Measurements from ENCODE around the gene MDFI.

The MDFI gene

DNA sequence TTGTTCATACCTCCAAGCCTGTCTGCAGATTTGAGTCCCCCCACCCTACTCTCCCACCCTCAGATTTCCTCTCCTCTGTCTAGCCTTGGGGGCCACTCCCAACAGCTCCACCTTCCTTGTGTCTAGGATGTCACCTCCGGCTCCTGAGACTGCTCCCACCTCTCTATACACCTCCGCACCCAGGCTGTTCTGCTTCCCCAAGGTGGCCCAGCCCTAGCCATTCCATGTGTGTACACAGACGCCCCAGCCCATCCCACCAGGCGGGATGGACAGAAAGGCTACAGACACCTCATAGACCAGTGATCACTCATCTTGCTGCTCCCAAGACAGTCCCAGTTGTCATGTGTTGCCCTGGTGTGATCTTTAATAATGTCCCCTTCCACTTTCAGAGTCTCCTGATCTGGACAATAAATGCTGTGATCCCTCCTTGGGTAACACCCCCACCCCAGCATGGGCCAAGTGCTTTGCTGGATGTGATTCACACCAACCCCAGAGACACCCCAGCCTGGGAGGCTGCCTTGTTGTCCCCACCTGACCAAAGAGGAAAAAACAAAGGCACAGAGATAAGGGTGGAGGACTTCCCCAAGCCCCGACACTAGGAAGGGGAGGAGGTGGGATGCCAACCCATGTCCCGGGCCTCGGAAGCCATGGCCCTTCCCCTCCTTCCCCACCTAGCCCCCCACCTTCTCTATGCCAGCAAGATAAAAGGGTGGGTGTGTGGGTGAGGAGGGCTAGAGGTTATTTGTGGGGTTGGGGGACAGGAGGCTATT, 36.1 kb downstream of the MDFI start:
- no peak for DNase-seq

DNA sequence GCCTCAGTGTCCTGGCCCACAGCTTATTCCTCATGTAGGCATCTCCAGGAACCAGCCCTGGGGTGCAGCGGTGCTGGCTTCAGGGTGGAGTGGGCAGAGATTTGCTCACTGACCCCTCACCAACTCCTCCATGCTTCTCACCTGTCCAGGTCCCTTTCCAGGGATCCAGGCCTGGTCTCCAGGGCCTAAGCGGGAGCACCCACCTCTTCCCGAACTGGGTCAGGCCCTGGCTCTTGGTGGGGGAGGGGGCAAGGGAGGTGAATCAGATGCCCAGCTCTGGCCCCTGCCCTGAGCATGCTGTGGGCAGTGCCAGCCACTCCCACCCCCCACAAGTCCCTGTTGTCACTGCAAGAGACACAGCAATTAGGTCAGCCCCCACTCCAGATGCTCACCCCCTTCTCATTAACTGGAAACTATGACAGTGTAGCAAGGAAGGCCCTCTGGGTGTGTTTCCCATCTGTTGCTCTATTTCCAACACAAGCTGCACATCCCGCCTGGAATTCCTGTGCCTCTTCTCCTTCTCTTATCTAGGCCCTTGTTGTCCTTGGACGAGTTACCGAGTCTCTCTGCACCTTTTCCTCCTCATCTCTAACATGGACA, 37.0 kb downstream of the MDFI start:
- DNase-seq = no peak

DNA sequence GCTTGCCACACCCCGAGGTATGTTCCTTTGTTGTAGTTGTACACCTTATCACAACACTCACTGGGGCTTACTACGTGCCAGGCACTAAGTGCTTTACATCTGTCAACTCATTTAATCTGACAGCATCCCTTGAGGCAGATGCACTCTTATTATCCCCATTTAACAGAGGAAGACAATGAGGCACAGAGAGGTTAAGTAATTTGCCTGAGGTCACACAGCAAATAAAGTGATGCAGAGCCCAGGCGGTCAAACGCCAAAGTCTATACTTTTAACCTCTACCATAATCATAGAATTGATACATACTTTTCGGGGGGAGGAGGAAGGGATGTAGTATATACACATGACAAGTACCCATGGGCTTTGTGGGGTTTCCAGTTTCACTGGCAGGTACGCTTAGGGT, 37.7 kb downstream of the MDFI start:
- no peak for DNase-seq

DNA sequence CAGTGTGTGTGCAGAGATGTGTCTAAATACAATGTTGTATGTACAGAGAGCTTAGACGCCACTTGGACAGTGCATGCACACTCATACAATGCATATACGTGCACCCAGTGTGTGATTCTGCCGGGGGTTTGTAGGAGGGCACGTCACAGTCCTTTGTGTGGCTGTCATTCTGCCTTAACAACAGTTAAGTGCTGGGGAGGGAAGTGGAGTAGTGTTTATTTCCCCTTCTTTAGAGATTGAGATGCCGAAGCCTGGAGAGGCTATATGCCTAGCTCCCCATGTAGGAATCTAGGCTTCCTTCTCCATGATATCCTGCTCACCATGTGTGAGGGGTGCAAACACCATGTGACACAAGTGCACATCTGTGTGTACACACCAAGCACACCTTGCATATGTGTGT, 38.2 kb downstream of the MDFI start:
- DNase-seq = no peak

DNA sequence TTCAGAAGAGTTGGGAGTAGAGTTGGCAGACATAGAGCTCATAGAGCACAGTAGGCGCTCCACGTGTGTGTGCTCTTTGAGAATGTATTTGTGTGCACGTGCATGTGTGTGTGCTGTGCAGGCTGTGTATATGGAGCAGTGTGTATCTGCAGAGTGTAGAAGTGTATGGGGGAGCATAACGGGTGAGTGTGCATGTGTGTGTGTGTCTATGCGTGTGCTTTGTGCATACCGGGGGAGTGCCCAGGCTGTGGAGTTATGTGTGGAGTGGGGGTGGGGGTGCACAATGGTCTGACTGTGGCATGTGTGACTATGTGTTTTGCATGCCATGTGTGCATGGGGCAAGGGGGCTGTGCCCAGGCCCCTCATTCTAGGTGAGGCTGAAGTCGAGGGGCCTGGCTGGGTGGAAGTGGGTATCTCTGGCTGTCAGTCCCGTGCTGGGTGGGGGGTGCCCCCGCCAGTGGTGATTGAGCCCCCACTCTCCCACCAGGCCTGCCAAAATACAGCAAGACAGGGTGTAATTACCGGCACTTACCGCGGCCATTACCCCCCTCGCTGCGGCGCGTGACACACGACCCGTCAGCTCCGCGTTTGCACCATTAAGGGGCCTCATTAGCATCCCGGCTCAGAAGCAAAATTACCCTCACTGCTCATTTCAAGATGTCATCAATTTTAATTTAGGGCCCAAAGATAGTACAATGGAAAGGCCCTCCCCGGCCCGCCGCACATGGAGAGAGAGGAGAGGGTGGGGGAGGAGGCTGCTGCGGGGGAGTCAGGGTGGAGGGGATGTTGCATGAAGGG, 39.1 kb downstream of the MDFI start:
- DNase-seq = no peak

DNA sequence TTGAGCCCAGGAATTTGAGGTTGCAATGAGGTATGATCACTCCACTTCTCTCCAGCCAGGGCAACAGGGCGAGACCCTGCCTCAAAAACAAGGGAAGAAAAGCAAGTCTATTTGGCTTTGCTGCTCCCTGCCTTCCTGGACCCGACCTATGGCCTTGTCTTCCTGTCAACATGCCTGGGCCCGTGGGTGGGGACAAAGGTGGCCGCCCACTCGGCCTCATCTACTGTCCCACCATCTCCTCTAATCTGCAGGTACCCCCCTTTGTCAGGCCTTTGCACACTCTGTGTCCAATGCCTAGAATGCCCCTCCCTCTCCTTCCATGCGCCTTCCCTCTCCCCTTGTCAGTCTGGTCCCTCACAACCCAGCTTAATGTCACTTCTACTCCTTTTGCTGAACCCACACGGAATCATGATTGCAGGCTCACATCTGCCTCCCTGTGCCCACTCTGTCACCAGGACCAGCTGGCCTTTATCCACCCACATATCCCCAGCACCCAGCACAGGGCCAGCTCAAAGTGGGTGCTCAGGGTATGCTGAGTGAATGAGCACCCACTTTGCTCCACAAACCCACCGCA, 40.3 kb downstream of the MDFI start:
- DNase-seq = no peak

DNA sequence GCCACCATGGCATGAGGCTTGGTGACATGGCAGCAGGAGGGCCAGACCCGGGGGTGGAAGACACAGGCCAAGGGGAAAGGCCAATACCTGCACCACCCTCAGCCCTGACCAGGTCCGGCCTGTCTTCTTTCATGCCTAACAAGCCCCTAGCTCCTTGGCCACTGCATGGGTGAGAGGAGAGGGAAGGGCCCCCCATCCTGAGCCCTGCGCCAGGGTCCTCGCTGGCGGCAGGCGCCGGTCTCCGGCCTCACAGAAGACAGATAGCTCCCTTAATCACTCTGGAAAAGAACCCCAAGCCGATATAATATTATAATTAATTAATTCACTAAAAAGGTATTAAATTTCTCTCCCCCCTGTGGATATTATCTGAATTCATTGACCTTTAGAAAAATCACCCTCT, 41.4 kb downstream of the MDFI start:
- no peak for DNase-seq

DNA sequence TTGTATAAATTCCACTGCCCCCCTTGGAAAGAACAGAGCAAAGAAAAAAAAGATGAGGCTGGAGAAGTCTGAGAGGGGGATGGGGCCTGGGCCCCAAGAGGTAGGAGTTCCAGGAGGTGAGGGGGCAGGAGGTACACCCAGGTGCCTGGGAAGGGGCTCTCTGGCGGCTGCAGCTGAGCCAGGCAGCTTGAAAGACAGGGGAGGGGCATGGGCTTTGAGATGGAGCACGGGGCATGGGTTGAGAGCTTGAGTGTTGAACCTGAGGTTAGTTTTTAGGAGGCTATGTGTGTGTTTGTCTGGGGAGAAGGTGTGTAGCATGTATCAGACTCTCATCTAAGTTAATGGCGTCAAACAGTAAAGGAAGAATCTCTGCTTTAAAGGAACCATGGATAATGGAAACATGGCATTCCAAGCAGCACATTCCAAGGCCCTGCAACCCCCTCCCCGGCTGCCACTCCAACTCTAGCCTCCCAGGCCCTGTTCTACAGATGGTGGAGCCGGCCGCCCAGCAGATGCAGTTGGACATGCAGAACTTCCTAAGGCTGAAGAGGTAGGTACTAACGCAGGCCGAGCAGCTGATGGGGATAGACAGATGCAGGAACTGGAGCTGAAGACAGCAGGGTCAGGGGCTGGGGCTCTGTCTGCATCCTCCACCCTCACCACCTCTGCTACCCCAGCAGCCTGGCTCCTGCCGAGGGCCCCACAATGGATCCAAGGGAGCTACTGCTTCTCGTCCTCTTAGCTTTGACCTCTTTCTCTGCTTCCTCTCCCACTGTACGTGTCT, 42.1 kb downstream of the MDFI start:
- no peak for DNase-seq

DNA sequence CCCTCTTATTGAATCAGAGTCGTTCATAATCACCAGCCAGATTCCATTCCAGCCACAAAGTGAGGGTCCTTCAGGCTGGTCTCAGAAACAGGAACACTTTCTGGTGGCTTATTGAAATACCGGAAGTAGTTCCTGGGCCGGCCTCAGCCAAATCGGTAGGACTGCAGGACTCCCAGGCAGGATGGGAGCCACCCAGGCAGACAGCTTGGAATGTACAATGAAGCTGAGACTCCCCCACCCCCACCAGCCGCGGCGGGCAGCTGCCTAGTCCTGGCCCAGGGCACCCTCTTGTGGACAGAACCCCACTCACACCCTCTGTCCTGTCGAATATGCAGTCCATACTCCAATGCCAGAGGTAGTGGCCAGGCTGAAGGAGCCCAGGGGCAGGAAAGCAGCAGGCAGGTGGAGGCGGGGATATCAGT, 43.8 kb downstream of the MDFI start:
- peak; percentile 75 for DNase-seq

DNA sequence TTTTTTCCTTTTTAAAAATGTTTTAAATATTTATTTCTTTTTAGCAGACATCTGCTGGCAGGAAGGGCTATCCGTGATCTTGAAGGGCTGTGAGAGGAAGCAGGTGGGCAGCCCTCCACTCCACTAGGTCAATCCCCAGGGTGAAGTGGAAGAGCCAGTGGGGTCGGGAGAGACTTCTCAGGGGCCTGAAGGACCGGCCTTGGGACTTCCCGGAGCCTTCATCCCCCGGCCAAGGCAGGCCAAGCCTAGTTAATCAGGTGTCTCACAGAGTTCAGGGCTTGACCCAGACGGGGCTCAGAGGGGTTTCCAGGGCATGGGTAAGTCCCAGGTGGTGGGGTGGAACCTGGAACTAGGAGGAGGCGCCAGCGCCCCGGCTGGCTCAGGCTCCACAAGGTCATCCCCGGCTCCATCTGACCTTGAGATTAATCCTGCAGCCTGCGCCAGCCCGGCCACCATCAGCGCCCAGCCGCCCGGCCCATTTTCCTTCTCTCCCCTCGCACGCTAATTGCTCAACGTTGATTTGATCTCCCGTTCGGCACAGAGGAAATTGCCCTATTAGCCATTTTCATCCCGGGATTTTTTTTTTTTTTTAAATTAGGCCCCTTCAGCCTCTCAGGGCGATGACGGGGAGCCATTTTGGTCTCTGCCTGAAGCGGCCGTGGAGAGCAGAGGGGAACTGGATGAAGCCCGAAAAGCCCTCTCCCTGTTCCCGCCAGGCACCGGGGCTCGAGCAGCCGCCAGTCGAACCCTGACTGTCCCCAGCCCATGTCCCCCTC, 44.4 kb downstream of the MDFI start:
- peak; percentile 11 for DNase-seq

DNA sequence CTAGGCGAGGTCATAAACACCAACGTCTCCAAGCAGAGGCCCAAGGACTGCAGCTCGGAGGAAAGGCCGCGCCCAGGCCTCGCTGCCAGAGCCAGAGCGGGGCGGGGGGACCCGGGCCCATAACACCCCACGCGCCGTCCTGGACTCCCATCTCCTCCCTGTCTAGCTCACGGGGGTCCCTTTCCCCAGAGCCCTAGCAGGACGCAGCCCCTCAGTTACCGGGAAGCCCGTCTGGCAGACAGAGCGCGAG, 44.9 kb downstream of the MDFI start:
- no peak for DNase-seq

DNA sequence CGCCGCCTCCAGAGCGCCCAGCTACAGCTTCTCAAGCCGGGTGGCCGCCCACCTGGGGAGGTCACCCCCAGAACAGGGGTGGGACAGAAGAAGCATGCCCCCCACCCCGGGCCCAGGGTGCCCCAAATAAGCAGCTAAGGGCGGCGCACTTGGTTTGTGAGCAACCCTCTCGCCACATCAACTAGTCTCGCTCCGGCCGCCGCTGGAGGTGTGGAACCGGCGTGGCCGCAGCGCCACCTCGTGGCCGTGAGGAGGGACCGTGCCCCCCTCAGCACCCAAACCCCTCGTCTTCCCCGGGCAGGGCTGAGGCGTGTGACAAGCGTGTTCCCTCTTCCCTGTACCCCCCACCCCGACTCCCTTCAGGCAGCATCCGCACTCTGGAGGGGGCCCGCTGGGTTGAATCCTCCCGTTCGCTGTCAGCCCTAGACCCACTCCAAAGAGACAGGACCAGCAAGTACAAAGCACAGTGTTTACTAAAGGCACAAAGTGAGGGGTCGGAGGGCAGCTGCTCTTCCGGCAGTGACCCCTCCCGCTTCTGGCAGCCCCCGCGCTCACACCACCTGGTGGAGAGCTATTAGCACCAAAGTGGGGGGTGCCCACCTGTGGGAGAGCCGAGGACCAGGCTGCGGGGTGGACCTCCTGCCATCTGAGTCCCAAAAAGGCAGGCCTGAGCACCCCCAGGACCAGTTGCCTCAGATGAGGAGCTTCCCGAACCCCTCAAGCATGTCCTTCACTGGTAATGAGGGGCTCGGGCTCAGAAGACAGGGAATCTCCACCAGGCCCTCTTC, 45.4 kb downstream of the MDFI start:
- DNase-seq = peak; percentile 83

DNA sequence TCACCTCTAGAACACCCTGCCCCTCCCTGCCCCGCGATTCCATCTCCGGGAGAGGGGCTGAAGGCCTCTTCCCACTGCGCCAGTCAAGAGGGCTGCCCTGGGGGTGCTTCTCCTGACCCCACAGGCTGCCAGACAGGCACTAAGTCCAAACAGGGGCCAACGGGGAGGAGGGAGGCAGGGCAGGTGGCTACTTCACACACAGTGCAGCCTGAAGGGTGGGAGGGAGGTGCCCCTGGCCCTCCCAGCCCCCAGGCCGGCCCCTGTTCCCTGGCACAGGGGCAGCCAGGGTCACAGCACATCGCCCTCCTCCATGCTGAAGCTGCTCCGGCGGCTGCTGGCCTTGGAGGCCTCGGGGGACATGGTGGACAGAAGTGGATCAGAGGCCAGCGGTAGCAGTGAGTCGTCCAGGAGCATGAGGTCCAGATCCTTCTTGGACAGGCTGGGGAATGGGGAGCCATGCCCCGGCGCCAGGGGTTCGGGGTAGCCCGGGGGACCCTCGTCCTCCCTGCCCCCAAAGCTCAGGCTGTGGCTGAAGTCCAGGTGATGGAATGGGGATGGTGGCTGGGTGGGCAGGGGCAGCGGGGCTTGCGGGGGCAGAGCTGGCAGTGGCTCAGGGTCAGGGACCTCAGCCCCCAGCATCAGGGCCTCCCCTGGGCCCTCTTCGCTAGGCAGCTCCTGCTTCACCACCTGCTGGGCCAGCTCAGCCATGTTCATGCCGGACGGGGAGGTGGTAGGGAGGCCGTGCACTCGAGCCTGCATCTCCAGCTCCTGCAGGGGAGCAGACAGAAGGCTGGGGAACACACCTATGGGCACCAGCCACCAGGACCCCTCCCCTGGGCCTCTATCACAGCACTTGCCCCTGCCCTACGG, 46.3 kb downstream of the MDFI start:
- no peak for DNase-seq

DNA sequence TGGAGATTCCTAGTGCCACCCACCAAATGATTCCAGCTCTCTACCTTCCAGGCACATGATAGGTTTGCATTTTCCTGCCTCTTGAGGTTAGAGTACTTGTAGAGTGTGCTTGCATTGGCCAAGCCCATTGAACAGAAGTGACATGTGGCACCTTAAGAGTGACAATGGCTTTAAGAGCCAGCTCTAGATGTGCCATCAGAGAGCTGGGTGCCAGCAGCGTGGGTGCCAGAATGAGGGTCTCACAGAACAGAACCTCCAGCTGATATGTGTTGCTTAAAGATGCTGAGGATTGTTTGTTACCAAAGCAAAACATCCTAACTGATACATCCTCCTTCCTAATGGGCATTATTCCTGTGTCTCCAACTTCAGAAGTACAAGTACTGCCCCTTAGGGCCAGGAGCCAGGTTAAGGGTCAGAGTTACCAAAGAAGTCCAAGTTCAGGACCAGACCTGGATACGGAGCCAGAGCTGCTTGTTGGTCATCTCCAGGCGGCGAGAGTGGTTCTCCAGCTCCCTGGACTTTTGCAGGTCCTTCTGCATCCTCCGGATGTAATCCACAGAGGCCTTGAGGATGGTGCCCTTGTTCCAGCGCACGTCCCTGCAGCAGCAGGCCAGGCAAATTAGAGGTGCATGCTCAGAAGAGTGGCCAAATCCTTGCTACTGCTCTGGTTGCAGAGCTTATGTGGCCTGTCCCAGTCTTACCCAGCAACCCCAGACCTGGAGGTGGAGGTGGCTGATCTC, 47.5 kb downstream of the MDFI start:
- no peak for DNase-seq

DNA sequence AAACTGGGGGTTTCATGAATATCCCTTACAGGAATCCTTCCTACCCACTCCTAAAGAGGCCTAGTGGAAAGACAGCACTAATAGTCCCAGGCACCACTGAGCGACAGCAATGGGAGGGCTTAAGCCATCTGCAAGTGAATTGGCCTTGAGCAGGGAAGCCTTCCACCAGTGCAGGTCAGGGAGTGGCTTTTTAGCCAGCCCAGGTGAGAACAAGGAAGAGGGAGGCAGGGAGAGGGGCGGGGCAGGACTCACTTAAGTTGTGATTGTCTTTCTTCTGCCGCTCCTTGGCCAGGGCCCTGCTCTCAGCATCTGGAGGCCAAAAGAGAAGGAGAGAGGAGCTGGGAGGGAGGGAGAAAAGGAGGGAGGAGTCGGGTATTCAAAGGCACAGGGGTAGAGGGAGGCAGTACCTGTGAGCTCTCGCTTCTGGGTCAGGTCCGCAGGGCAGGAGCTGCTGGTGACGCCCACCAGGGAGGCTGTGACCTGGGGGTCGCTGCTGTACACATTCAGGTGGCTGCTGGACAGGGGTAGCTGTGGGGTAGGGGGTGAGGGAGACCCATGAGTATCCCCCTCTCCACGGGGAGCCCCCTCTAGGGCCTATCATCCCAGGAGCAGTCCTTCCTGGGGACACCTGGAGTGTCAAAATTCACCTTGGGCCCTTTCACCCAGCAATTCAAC, 49.4 kb downstream of the MDFI start:
- no peak for DNase-seq

DNA sequence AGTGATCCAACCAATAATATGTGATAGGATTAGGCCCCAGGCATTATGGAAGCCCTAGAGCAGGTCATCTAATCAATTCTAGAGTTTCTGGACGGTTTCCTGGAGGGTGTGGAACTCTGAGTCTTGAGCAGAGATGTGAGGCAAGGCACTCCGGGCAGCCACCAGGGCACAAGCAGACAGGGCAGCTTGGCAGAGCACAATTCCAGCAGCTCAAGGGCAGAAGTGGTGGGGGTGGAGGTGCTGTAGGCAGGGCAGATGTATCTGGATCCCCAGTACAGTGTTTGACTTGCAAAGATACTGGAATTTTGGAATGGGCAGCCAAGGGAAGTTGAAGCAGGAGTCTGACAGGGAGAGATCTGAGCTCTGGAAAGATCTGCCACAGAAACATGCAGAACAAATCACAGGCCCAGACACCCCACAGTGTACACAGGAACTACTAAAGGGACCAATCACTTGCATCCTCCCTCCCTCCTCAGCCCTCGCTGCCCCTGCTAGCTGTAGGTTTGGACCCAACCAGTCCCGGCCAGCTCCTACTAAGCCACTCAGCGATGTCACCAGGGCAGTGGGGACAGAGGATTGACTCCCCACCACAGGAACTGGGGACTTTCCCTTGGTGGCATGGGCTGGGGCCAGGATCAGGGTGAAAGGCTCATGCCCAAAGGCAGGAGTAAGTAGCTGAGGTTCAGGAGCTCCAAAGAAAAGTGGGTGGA, 50.1 kb downstream of the MDFI start:
- no peak for DNase-seq

DNA sequence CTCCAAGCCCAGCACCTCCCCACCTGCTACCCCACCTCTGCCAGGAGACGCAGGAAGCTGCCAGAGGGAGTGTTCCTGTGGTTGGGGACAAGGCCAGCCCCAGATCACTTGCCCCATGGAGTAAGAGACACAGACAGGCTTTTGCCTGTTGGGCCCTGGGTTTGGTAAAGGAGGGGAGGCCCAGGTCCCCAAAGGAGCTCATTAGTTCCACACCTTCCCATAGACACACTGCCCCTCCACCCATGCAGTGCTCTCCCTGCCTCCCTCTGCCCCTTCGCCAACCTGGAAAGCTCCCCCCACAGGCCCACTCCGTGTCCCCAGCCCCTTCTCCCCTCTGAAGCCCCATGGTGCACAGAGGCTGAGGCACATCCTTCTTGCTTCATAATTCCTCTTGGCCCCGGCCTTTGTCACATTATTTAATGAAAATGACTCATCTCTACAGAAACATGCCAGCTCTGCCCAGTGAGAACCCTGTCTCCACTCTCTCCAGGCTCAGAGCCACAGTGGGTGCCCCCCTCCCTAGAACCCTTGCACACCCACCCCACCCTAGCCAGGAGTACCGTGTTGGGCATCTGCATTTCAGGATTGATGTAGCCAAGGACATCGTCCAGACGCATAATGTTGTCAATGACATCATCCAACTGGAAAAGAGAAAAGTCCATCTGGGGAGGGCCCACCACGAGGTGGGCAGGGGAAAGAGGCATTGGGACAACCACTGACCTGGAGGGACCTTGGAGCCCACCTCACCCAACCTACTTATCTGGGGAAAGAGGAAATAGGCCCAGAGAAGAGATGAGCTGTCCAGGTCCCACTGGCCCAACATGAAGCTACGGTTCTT, 51.1 kb downstream of the MDFI start:
- DNase-seq = no peak

Data from stimulated activated CD4-positive, alpha-beta T cell treated with anti-CD3 and anti-CD28 coated beads, Interleukin-4, amount 100 ng/mL, for 1 hour (primary cell).